Ascending aorta (tissue), 2 donors: ENCODE data around the gene FLNC. TPM values are rescaled to one million over a fixed set of nuclear protein-coding genes. Genes with fewer than 3 reads are reported as not detected.

Experiments
- DNase-seq, 2 donors: peaks; one replicate each; pipeline ENCODE4 v3.0.0-alpha.2; 2019; ENCODE audit warnings: low spot score in 2 of 2
- H3K27ac ChIP-seq, 2 donors: fragments of 200-600 bp; sonication (generic); one replicate each; pipeline ENCODE4 v1.5.1; 2016 to 2017; ENCODE audit warnings: mild to moderate bottlenecking in 1 of 2
- H3K27me3 ChIP-seq: fragments of 200-600 bp; sonication (generic); one replicate; pipeline ENCODE4 v1.5.1; 2017
- H3K36me3 ChIP-seq, 2 donors: fragments of 200-600 bp; sonication (generic); one replicate each; pipeline ENCODE4 v1.5.1; 2016
- H3K4me1 ChIP-seq, 2 donors: fragments of 200-600 bp; sonication (generic); one replicate each; pipeline ENCODE4 v1.5.1; 2016 to 2017; ENCODE audit warnings: mild to moderate bottlenecking in 1 of 2
- H3K4me3 ChIP-seq, 2 donors: fragments of 200-600 bp; sonication (generic); one replicate each; pipeline ENCODE4 v1.5.1; 2016 to 2017; ENCODE audit warnings: mild to moderate bottlenecking in 1 of 2
- H3K9me3 ChIP-seq, 2 donors: fragments of 200-600 bp; sonication (generic); one replicate each; pipeline ENCODE4 v1.5.1; 2016
- CTCF ChIP-seq, 3 experiments: fragments of 200-600 bp in 2 of 3; fragments of 450-650 bp in 1 of 3; sonication (generic) in 2 of 3; IDR thresholded peaks; one replicate each; pipeline ENCODE4 v1.5.1; 2016 to 2019; ENCODE audit warnings: antibody characterized with exemption in 3 of 3, mild to moderate bottlenecking in 1 of 3, moderate library complexity in 1 of 3
- intact Hi-C: fragments of 100-400 bp; cut with DNase I; formaldehyde crosslinking; loops from one replicate; pipeline ENCODE4 v1.15.1; 2023
- total RNA-seq: library from RNA; depleted of rRNA; stranded (reverse); fragments of >200 nt; gene quantifications from one replicate; pipeline ENCODE4 v1.1.0, GENCODE V29; 2016

The FLNC gene
- total RNA-seq, 1 donor from 2014 or later = 117 TPM

DNA sequence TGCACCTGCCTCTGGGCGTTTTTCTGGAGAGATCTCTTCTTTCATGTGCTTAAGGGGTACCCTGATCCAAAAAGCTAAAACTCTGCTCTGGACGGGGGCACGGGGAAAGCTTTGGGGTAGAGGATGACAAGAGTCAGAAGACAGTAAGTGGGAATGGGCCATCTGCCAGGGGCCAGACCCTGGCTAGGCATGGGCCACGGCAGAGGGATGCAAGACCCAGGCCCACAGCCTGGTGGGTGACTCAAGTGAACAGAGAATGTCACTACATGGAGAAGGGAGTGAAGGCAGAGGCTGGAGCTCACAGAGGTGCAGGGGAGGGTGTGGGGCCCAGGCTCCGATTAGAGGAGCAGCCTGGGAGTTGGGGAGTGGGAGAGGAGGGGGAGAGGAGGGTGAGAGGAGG, 15.3 kb downstream of the FLNC start:
- intact Hi-C loops = no loop called here
- H3K27ac ChIP-seq = no peak overlapping the region
- TF ChIP-seq CTCF (IDR thresholded peaks at IDR 0.05) = no peak

GRCh38 chr7:128845987-128846386, 15.8 kb downstream of the FLNC start:
- Histone ChIP-seq H3K36me3 (peaks cover 92 to 95% of the 10 kb centered on the region in 2 donors), H3K9me3 (no peaks in the 10 kb centered on the region), H3K4me1 (no peaks in the 10 kb centered on the region), H3K27me3 (no peaks in the 10 kb centered on the region), H3K27ac (no peak overlapping the region), H3K4me3 (no peak overlapping the region)
- no peak for DNase-seq
- intact Hi-C loops = no loop called here
- no peak for TF ChIP-seq CTCF (IDR thresholded peaks at IDR 0.05)

More for the DNA sequence above, 15.3 kb downstream of the FLNC start:
- H3K9me3 ChIP-seq = no peaks in the 10 kb centered on the region
- H3K27me3 ChIP-seq = no peaks in the 10 kb centered on the region
- no peak overlapping the region for H3K4me3 ChIP-seq
- no peak for DNase-seq
- peaks cover 92 to 94% of the 10 kb centered on the region in 2 donors for H3K36me3 ChIP-seq
- no peaks in the 10 kb centered on the region for H3K4me1 ChIP-seq

- intact Hi-C loops = no loop called here
- Histone ChIP-seq H3K27me3 (no peaks in the 10 kb centered on the region), H3K36me3 (peaks cover 95 to 98% of the 10 kb centered on the region in 2 donors), H3K4me1 (no peaks in the 10 kb centered on the region), H3K27ac (no peak overlapping the region), H3K9me3 (no peaks in the 10 kb centered on the region), H3K4me3 (no peak overlapping the region)
- TF ChIP-seq CTCF (IDR thresholded peaks at IDR 0.05) = no peak
- DNase-seq = no peak
Observed at GRCh38 chr7:128846781-128847444, 16.7 kb downstream of the FLNC start.

DNA sequence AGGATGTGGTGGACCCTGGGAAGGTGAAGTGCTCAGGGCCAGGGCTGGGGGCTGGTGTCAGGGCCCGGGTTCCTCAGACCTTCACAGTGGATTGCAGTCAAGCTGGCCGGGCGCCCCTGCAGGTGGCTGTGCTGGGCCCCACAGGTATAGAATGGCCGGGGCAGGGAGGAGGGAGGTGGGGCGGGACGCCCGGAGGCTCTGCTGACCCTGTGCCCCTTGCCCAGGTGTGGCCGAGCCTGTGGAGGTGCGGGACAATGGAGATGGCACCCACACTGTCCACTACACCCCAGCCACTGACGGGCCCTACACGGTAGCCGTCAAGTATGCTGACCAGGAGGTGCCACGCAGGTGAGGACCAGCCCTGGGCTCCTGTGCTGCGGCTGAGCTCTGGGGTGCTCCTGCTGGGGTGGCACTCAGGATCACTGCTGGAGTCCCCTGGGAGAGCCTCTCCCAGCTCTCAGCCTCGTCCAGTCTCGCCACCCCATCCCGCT, 17.6 kb downstream of the FLNC start:
- Histone ChIP-seq H3K27ac (no peak overlapping the region), H3K4me3 (no peak overlapping the region), H3K36me3 (peaks cover 95 to 98% of the 10 kb centered on the region in 2 donors), H3K4me1 (no peaks in the 10 kb centered on the region), H3K27me3 (no peaks in the 10 kb centered on the region), H3K9me3 (no peaks in the 10 kb centered on the region)
- intact Hi-C loops = no loop called here
- no peak for TF ChIP-seq CTCF (IDR thresholded peaks at IDR 0.05)
- no peak for DNase-seq

- Histone ChIP-seq H3K4me3 (no peak overlapping the region), H3K27me3 (no peaks in the 10 kb centered on the region), H3K27ac (no peak overlapping the region), H3K9me3 (no peaks in the 10 kb centered on the region), H3K36me3 (peaks cover 95 to 98% of the 10 kb centered on the region in 2 donors), H3K4me1 (no peaks in the 10 kb centered on the region)
- DNase-seq = no peak
- no peak for TF ChIP-seq CTCF (IDR thresholded peaks at IDR 0.05)
- intact Hi-C loops = no loop called here
Observed at GRCh38 chr7:128848289-128849155, 18.3 kb downstream of the FLNC start.
